Urothelium cell line (cell line): ENCODE data around the gene ZKSCAN5.
A peak's percentile ranks its signal among the peaks of the same experiment; 100 is the strongest.

Experiments used
- DNase-seq: peaks from one replicate; pipeline ENCODE4 v3.0.0; 2011; ENCODE audit warnings: low spot score, mixed read lengths
- FAIRE-seq: peaks from 2 replicates; lab custom pipeline; 2011; peaks lifted over from hg19 to GRCh38; lab: Jason Lieb, UNC

ZKSCAN5 gene

GRCh38 chr7:99504603-99505323 is at the start of gene ZKSCAN5:
Gene ZKSCAN5 (plus strand): TSS chr7:99504662. CDS start chr7:99506045, 1,383 bp downstream.
- FAIRE-seq (peak; percentile 61), DNase-seq (peak; percentile 98)

- FAIRE-seq (no peak), DNase-seq (no peak)
These were observed 48.6 kb upstream of the ZKSCAN5 start for GRCh38 chr7:99455874-99456273.

GRCh38 chr7:99456288-99456687 is 48.2 kb upstream of the ZKSCAN5 start:
- no peak for FAIRE-seq
- DNase-seq, result no peak

- DNase-seq, result no peak
- no peak for FAIRE-seq
These were observed 47.3 kb upstream of the ZKSCAN5 start for GRCh38 chr7:99457050-99457649.

GRCh38 chr7:99457650-99458493 is 46.6 kb upstream of the ZKSCAN5 start:
- no peak for FAIRE-seq
- no peak for DNase-seq

GRCh38 chr7:99459087-99459486 is 45.4 kb upstream of the ZKSCAN5 start:
- FAIRE-seq (no peak), DNase-seq (no peak)

GRCh38 chr7:99460651-99461050 is 43.8 kb upstream of the ZKSCAN5 start:
- FAIRE-seq (no peak), DNase-seq (no peak)

GRCh38 chr7:99461221-99461620 is 43.2 kb upstream of the ZKSCAN5 start:
- DNase-seq, result no peak

GRCh38 chr7:99465421-99465768 is 39.1 kb upstream of the ZKSCAN5 start:
- no peak for DNase-seq
- FAIRE-seq, result no peak

More at GRCh38 chr7:99461221-99461620, 43.2 kb upstream of the ZKSCAN5 start:
- FAIRE-seq, result no peak

- FAIRE-seq (no peak), DNase-seq (no peak)
These were observed 36.0 kb upstream of the ZKSCAN5 start for GRCh38 chr7:99468336-99468918.

GRCh38 chr7:99469381-99470065 is 34.9 kb upstream of the ZKSCAN5 start:
- FAIRE-seq (peak; percentile 55), DNase-seq (no peak)

- peak; percentile 100 for DNase-seq
- peak; percentile 87 for FAIRE-seq
These were observed 31.7 kb upstream of the ZKSCAN5 start, which contains the start of gene ZNF789 for GRCh38 chr7:99472561-99473314. Gene ZNF789 (plus strand): TSS chr7:99472890. CDS start chr7:99476457, 3,567 bp downstream.

GRCh38 chr7:99473315-99473596 is 31.2 kb upstream of the ZKSCAN5 start:
- FAIRE-seq, result no peak
- DNase-seq, result peak; percentile 46

GRCh38 chr7:99476107-99476506 is 28.4 kb upstream of the ZKSCAN5 start:
- DNase-seq (no peak), FAIRE-seq (no peak)

- FAIRE-seq (no peak), DNase-seq (no peak)
These were observed 25.7 kb upstream of the ZKSCAN5 start for GRCh38 chr7:99478464-99479440.

- FAIRE-seq (no peak), DNase-seq (no peak)
These were observed 19.4 kb upstream of the ZKSCAN5 start for GRCh38 chr7:99485094-99485493.

- FAIRE-seq (no peak), DNase-seq (no peak)
These were observed 15.2 kb upstream of the ZKSCAN5 start for GRCh38 chr7:99489235-99489634.

GRCh38 chr7:99490878-99491277 is 13.6 kb upstream of the ZKSCAN5 start:
- DNase-seq, result no peak
- FAIRE-seq, result no peak

- no peak for FAIRE-seq
These were observed 10.6 kb upstream of the ZKSCAN5 start for GRCh38 chr7:99493823-99494222.

More at GRCh38 chr7:99493823-99494222, 10.6 kb upstream of the ZKSCAN5 start:
- DNase-seq, result no peak
